ENCODE results near the gene CDH4.

The CDH4 gene

GRCh38 chr20:61556111-61556510, 304.1 kb downstream of the CDH4 start:
- DNase-seq (ENCODE audit: low read depth, low spot score) = peak; percentile 12

GRCh38 chr20:61556673-61557072, 304.6 kb downstream of the CDH4 start:
- no peak for DNase-seq (ENCODE audit: low read depth, low spot score)

- DNase-seq (ENCODE audit: low read depth, low spot score) = no peak
Measured at GRCh38 chr20:61557621-61558020, 305.6 kb downstream of the CDH4 start.

- DNase-seq (ENCODE audit: low read depth, low spot score) = no peak
Measured at GRCh38 chr20:61558726-61559125, 306.7 kb downstream of the CDH4 start.

- no peak for DNase-seq (ENCODE audit: low read depth, low spot score)
Measured at GRCh38 chr20:61559706-61560315, 307.8 kb downstream of the CDH4 start.

- no peak for DNase-seq (ENCODE audit: low read depth, low spot score)
Measured at GRCh38 chr20:61560361-61560853, 308.3 kb downstream of the CDH4 start.

GRCh38 chr20:61561111-61561830, 309.2 kb downstream of the CDH4 start:
- DNase-seq (ENCODE audit: low read depth, low spot score) = no peak

- no peak for DNase-seq (ENCODE audit: low read depth, low spot score)
Measured at GRCh38 chr20:61562491-61562890, 310.4 kb downstream of the CDH4 start.

- DNase-seq (ENCODE audit: low read depth, low spot score) = no peak
Measured at GRCh38 chr20:61562897-61563504, 310.9 kb downstream of the CDH4 start.

- no peak for DNase-seq (ENCODE audit: low read depth, low spot score)
Measured at GRCh38 chr20:61564628-61565027, 312.6 kb downstream of the CDH4 start.

- no peak for DNase-seq (ENCODE audit: low read depth, low spot score)
Measured at GRCh38 chr20:61565791-61566190, 313.7 kb downstream of the CDH4 start.

- DNase-seq (ENCODE audit: low read depth, low spot score) = no peak
Measured at GRCh38 chr20:61566691-61567090, 314.6 kb downstream of the CDH4 start.

- no peak for DNase-seq (ENCODE audit: low read depth, low spot score)
Measured at GRCh38 chr20:61567204-61567603, 315.1 kb downstream of the CDH4 start.

- no peak for DNase-seq (ENCODE audit: low read depth, low spot score)
Measured at GRCh38 chr20:61569825-61570224, 317.8 kb downstream of the CDH4 start.

- no peak for DNase-seq (ENCODE audit: low read depth, low spot score)
Measured at GRCh38 chr20:61570646-61571195, 318.7 kb downstream of the CDH4 start.

- DNase-seq (ENCODE audit: low read depth, low spot score) = no peak
Measured at GRCh38 chr20:61571221-61571620, 319.2 kb downstream of the CDH4 start.

GRCh38 chr20:61571916-61572711, 320.1 kb downstream of the CDH4 start:
- no peak for DNase-seq (ENCODE audit: low read depth, low spot score)

GRCh38 chr20:61572789-61573188, 320.7 kb downstream of the CDH4 start:
- no peak for DNase-seq (ENCODE audit: low read depth, low spot score)

- no peak for DNase-seq (ENCODE audit: low read depth, low spot score)
Measured at GRCh38 chr20:61573415-61574305, 321.6 kb downstream of the CDH4 start.

GRCh38 chr20:61575151-61575937, 323.3 kb downstream of the CDH4 start:
- DNase-seq (ENCODE audit: low read depth, low spot score) = no peak
